H1 (cell line): Measurements from ENCODE around the gene DHCR24. TPM values are rescaled to one million over a fixed set of nuclear protein-coding genes. Genes with fewer than 3 reads are reported as not detected.

Experiments used
- CBX5 ChIP-seq: fragments of 300-800, 300-1000 bp; sonication (generic); IDR thresholded peaks from 2 replicates; pipeline ENCODE4 v1.7.1; 2016; ENCODE audit warnings: antibody characterized with exemption, low read length, low read depth
- GTF2F1 ChIP-seq: IDR thresholded peaks from 2 replicates; pipeline ENCODE4 v1.6.1; 2012; ENCODE audit warnings: low read depth, low read length, improper control_type of control experiment, borderline replicate concordance
- HDAC2 ChIP-seq, 2 experiments: fragments of 300-600 bp in 1 of 2; sonication (generic) in 1 of 2; IDR thresholded peaks; 2 replicates each; pipeline ENCODE4 v1.6.1; 2011 to 2012; ENCODE audit warnings: low read depth in 2 of 2, low read length in 2 of 2, mild to moderate bottlenecking in 2 of 2, moderate library complexity in 2 of 2, borderline replicate concordance in 1 of 2, inconsistent platforms in 1 of 2
- JUN ChIP-seq: IDR thresholded peaks from 2 replicates; pipeline ENCODE4 v1.6.1; 2011; ENCODE audit warnings: low read depth, mild to moderate bottlenecking, improper control_type of control experiment, low read length
- KDM4A ChIP-seq: IDR thresholded peaks from one replicate; pipeline ENCODE4 v1.7.1; 2012; ENCODE audit warnings: low read depth, mild to moderate bottlenecking, moderate library complexity, low read length, inconsistent platforms; ENCODE audit not compliant: severe bottlenecking
- POU5F1 ChIP-seq: IDR thresholded peaks from 2 replicates; pipeline ENCODE4 v1.6.1; 2011; ENCODE audit warnings: low read depth, mild to moderate bottlenecking, low read length, moderate library complexity
- RNF2 ChIP-seq: fragments of 200-900, 300-1000 bp; sonication (generic); IDR thresholded peaks from 2 replicates; pipeline ENCODE4 v1.7.1; 2016; ENCODE audit warnings: borderline replicate concordance, low read depth, mild to moderate bottlenecking, antibody characterized with exemption, low read length; ENCODE audit not compliant: poor library complexity, severe bottlenecking; ENCODE audit errors: missing control alignments
- SIRT6 ChIP-seq: IDR thresholded peaks from one replicate; pipeline ENCODE4 v1.7.1; 2012; ENCODE audit warnings: low read length, inconsistent platforms
- TAF7 ChIP-seq: optimal IDR thresholded peaks from 2 replicates; pipeline ENCODE3; 2011; ENCODE audit warnings: low read depth, mild to moderate bottlenecking, inconsistent platforms, low read length, moderate library complexity, borderline replicate concordance
- TCF12 ChIP-seq: IDR thresholded peaks from 2 replicates; pipeline ENCODE4 v1.6.1; 2011; ENCODE audit warnings: low read depth, mild to moderate bottlenecking, low read length
- ZNF274 ChIP-seq: IDR thresholded peaks from 2 replicates; pipeline ENCODE4 v1.7.0; 2012; ENCODE audit warnings: low read length, borderline replicate concordance; ENCODE audit errors: extremely low read depth
- polyA plus RNA-seq, 7 experiments: library from polyadenylated mRNA; depleted of rRNA in 3 of 7; stranded (reverse) in 5 of 7; unstranded in 2 of 7; fragments of >200 nt in 5 of 7; fragments of 200-250 nt in 2 of 7; gene quantifications; 1 replicate in 5 of 7; 2 replicates in 1 of 7; 4 replicates in 1 of 7; pipeline versions ENCODE4 v1.2.1 to v1.2.3, GENCODE V29; 2011 to 2013; ENCODE audit warnings: missing spikeins in 2 of 7, mixed read lengths in 2 of 7
- total RNA-seq: library from RNA; stranded (reverse); fragmentation: NEBNext Ultra II Directional; extraction: Animal tissue kit (Norgen Biotek cat#: 25700); gene quantifications from 2 replicates; pipeline ENCODE4 v1.2.1, GENCODE V29; 2021
- TF ChIP-seq, protein P1 (sequence below): fragments of 300-600 bp; sonication (generic); IDR thresholded peaks from 2 replicates; pipeline ENCODE4 v1.7.1; 2012; ENCODE audit warnings: low read length, moderate library complexity, mild to moderate bottlenecking, inconsistent platforms; ENCODE audit not compliant: insufficient replicate concordance

The DHCR24 gene
- total and polyA plus RNA-seq, 2 of the 8 experiments (the other 6 are each of a cell fraction or from before 2014, with no cell fraction given), result 370 to 419 TPM

DNA sequence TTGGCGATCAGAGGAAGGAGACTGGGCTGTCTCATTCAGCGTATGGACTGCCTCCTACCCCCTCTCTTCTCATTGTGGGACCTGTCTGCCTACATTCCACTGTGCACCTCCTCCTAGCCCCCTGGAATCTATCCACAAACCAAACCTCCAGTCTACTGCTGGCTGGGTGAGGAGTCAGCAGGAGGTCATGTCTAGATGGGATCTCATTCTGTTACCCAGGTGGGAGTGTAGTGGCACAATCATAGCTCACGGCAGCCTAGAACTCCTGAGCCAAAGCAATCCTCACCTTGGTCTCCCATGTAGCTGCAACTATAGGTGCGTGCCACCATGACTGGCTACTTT is 67.8 kb downstream of the DHCR24 start (continued):
- TF ChIP-seq, protein P1, sequence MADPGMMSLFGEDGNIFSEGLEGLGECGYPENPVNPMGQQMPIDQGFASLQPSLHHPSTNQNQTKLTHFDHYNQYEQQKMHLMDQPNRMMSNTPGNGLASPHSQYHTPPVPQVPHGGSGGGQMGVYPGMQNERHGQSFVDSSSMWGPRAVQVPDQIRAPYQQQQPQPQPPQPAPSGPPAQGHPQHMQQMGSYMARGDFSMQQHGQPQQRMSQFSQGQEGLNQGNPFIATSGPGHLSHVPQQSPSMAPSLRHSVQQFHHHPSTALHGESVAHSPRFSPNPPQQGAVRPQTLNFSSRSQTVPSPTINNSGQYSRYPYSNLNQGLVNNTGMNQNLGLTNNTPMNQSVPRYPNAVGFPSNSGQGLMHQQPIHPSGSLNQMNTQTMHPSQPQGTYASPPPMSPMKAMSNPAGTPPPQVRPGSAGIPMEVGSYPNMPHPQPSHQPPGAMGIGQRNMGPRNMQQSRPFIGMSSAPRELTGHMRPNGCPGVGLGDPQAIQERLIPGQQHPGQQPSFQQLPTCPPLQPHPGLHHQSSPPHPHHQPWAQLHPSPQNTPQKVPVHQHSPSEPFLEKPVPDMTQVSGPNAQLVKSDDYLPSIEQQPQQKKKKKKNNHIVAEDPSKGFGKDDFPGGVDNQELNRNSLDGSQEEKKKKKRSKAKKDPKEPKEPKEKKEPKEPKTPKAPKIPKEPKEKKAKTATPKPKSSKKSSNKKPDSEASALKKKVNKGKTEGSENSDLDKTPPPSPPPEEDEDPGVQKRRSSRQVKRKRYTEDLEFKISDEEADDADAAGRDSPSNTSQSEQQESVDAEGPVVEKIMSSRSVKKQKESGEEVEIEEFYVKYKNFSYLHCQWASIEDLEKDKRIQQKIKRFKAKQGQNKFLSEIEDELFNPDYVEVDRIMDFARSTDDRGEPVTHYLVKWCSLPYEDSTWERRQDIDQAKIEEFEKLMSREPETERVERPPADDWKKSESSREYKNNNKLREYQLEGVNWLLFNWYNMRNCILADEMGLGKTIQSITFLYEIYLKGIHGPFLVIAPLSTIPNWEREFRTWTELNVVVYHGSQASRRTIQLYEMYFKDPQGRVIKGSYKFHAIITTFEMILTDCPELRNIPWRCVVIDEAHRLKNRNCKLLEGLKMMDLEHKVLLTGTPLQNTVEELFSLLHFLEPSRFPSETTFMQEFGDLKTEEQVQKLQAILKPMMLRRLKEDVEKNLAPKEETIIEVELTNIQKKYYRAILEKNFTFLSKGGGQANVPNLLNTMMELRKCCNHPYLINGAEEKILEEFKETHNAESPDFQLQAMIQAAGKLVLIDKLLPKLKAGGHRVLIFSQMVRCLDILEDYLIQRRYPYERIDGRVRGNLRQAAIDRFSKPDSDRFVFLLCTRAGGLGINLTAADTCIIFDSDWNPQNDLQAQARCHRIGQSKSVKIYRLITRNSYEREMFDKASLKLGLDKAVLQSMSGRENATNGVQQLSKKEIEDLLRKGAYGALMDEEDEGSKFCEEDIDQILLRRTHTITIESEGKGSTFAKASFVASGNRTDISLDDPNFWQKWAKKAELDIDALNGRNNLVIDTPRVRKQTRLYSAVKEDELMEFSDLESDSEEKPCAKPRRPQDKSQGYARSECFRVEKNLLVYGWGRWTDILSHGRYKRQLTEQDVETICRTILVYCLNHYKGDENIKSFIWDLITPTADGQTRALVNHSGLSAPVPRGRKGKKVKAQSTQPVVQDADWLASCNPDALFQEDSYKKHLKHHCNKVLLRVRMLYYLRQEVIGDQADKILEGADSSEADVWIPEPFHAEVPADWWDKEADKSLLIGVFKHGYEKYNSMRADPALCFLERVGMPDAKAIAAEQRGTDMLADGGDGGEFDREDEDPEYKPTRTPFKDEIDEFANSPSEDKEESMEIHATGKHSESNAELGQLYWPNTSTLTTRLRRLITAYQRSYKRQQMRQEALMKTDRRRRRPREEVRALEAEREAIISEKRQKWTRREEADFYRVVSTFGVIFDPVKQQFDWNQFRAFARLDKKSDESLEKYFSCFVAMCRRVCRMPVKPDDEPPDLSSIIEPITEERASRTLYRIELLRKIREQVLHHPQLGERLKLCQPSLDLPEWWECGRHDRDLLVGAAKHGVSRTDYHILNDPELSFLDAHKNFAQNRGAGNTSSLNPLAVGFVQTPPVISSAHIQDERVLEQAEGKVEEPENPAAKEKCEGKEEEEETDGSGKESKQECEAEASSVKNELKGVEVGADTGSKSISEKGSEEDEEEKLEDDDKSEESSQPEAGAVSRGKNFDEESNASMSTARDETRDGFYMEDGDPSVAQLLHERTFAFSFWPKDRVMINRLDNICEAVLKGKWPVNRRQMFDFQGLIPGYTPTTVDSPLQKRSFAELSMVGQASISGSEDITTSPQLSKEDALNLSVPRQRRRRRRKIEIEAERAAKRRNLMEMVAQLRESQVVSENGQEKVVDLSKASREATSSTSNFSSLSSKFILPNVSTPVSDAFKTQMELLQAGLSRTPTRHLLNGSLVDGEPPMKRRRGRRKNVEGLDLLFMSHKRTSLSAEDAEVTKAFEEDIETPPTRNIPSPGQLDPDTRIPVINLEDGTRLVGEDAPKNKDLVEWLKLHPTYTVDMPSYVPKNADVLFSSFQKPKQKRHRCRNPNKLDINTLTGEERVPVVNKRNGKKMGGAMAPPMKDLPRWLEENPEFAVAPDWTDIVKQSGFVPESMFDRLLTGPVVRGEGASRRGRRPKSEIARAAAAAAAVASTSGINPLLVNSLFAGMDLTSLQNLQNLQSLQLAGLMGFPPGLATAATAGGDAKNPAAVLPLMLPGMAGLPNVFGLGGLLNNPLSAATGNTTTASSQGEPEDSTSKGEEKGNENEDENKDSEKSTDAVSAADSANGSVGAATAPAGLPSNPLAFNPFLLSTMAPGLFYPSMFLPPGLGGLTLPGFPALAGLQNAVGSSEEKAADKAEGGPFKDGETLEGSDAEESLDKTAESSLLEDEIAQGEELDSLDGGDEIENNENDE, result no peak
- no peak for TF ChIP-seq CBX5
- no peak for TF ChIP-seq TAF7
- no peak for TF ChIP-seq POU5F1
- TF ChIP-seq RNF2, result no peak
- no peak for TF ChIP-seq TCF12
- TF ChIP-seq ZNF274, result no peak
- no peak for TF ChIP-seq HDAC2 (IDR thresholded peaks at IDR 0.05; ENCODE audit: borderline replicate concordance in 1 of 2, low read depth in 2 of 2, low read length in 2 of 2)
- TF ChIP-seq SIRT6, result no peak
- TF ChIP-seq JUN, result no peak
- TF ChIP-seq KDM4A, result no peak
- TF ChIP-seq GTF2F1, result no peak
- TF ChIP-seq, all 59 proteins: peak for 0
